HL-60 (cell line): Measurements from ENCODE around the gene DBN1.
"Not testable (repeated sequence)": the region's sequence is repeated elsewhere in the genome, so short reads cannot be mapped to it uniquely, and the experiment has no call there.

Experiments
- DNase-seq, 2 experiments: peaks; one replicate each; pipeline ENCODE4 v3.0.0-alpha.2; 2010 to 2020; ENCODE audit warnings: low read depth in 1 of 2, low spot score in 1 of 2
- H3K27ac ChIP-seq: fragments of 250-450 bp; sonication (Bioruptor Pico); replicated peaks from 2 replicates; pipeline ENCODE4 v1.5.1; 2020; ENCODE audit warnings: mild to moderate bottlenecking, moderate library complexity
- H3K27me3 ChIP-seq: fragments of 250-450 bp; sonication (Bioruptor Pico); 2 replicates; pipeline ENCODE4 v1.5.1; 2021; ENCODE audit warnings: mild to moderate bottlenecking, moderate library complexity; ENCODE audit not compliant: insufficient read depth, poor library complexity, severe bottlenecking
- H3K4me3 ChIP-seq: replicated peaks from 2 replicates; pipeline ENCODE4 v1.5.1; 2011; ENCODE audit warnings: mild to moderate bottlenecking, control low read depth, low read length; ENCODE audit not compliant: insufficient read depth
- GABPA ChIP-seq: IDR thresholded peaks from 2 replicates; pipeline ENCODE4 v1.6.1; 2012; ENCODE audit warnings: low read depth
- POLR2AphosphoS5 ChIP-seq: IDR thresholded peaks from 2 replicates; pipeline ENCODE4 v1.6.1; 2012; ENCODE audit warnings: low read depth
- SPI1 ChIP-seq: IDR thresholded peaks from 2 replicates; pipeline ENCODE4 v1.6.1; 2012; ENCODE audit warnings: low read depth, mild to moderate bottlenecking, borderline replicate concordance
- TF ChIP-seq, protein P1 (sequence below): IDR thresholded peaks from one replicate; pipeline ENCODE4 v1.5.1; 2011; ENCODE audit warnings: low read length, control low read depth, inconsistent platforms; ENCODE audit not compliant: insufficient read depth
- TF ChIP-seq, protein P2 (sequence below): IDR thresholded peaks from 2 replicates; pipeline ENCODE4 v1.6.1; 2012; ENCODE audit warnings: low read depth; ENCODE audit not compliant: insufficient replicate concordance

DBN1 gene

DNA sequence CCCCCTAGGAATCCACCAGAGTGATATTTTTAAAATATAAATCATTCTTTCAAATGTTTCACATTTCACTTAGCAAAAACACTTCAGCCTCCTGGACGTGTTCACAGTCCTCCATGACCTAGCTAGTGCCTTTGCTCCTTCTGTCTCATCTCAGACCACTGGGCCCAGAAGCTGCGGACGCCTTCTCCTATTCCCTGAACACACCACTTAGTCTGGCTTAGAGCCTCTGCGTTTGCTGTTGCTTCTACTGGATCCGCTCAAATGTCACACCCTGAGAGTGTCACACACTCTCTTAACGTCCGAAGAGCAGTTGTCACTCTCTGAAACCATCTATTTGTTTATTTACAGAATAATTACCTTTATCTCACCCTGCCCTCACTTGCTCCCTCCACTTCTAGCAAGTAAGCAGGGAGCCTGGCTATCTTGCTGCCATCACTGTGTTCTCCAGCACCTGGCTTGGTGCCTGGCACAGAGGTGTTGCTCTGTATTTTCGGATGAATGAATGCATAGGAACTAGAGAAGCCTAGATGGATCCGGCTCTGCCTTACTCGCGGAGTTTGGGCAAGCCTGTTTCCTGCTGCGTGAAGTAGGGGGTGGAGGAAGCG, 48.1 kb downstream of the DBN1 start:
- no peaks in the 10 kb centered on the region for H3K27me3 ChIP-seq
- TF ChIP-seq GABPA (no peak), POLR2AphosphoS5 (no peak), SPI1 (no peak)
- TF ChIP-seq, protein P1, sequence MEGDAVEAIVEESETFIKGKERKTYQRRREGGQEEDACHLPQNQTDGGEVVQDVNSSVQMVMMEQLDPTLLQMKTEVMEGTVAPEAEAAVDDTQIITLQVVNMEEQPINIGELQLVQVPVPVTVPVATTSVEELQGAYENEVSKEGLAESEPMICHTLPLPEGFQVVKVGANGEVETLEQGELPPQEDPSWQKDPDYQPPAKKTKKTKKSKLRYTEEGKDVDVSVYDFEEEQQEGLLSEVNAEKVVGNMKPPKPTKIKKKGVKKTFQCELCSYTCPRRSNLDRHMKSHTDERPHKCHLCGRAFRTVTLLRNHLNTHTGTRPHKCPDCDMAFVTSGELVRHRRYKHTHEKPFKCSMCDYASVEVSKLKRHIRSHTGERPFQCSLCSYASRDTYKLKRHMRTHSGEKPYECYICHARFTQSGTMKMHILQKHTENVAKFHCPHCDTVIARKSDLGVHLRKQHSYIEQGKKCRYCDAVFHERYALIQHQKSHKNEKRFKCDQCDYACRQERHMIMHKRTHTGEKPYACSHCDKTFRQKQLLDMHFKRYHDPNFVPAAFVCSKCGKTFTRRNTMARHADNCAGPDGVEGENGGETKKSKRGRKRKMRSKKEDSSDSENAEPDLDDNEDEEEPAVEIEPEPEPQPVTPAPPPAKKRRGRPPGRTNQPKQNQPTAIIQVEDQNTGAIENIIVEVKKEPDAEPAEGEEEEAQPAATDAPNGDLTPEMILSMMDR, result no peak
- TF ChIP-seq, protein P2, sequence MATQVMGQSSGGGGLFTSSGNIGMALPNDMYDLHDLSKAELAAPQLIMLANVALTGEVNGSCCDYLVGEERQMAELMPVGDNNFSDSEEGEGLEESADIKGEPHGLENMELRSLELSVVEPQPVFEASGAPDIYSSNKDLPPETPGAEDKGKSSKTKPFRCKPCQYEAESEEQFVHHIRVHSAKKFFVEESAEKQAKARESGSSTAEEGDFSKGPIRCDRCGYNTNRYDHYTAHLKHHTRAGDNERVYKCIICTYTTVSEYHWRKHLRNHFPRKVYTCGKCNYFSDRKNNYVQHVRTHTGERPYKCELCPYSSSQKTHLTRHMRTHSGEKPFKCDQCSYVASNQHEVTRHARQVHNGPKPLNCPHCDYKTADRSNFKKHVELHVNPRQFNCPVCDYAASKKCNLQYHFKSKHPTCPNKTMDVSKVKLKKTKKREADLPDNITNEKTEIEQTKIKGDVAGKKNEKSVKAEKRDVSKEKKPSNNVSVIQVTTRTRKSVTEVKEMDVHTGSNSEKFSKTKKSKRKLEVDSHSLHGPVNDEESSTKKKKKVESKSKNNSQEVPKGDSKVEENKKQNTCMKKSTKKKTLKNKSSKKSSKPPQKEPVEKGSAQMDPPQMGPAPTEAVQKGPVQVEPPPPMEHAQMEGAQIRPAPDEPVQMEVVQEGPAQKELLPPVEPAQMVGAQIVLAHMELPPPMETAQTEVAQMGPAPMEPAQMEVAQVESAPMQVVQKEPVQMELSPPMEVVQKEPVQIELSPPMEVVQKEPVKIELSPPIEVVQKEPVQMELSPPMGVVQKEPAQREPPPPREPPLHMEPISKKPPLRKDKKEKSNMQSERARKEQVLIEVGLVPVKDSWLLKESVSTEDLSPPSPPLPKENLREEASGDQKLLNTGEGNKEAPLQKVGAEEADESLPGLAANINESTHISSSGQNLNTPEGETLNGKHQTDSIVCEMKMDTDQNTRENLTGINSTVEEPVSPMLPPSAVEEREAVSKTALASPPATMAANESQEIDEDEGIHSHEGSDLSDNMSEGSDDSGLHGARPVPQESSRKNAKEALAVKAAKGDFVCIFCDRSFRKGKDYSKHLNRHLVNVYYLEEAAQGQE, result no peak
- no peak for DNase-seq
- H3K27ac ChIP-seq, result peak overlapping the region; percentile 77
- peak overlapping the region; percentile 57 for H3K4me3 ChIP-seq

DNA sequence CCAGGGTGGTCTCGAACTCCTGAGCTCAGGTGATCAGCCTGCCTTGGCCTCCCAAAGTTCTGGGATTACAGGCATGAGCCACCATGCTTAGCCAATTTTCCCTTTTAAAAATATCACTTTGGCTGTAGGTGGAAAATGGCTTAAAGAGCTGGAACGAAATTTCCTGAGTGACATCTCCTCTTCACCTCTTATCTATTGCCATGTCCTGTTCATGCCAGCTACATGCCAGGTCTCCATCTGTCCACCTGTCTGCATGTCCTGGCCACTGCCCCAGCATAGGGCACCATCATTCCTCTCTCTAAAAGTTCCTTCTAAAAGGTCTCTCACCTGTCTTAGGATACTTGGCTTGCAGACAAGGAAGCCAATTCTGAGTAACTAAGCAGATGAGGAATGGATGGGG, 49.8 kb downstream of the DBN1 start:
- Histone ChIP-seq H3K27ac (no peak overlapping the region), H3K4me3 (no peak overlapping the region), H3K27me3 (no peaks in the 10 kb centered on the region)
- no peak for TF ChIP-seq SPI1
- TF ChIP-seq POLR2AphosphoS5, result no peak
- TF ChIP-seq GABPA, result no peak
- TF ChIP-seq, protein P2, result no peak
- TF ChIP-seq, protein P1, result no peak
- no peak for DNase-seq

DNA sequence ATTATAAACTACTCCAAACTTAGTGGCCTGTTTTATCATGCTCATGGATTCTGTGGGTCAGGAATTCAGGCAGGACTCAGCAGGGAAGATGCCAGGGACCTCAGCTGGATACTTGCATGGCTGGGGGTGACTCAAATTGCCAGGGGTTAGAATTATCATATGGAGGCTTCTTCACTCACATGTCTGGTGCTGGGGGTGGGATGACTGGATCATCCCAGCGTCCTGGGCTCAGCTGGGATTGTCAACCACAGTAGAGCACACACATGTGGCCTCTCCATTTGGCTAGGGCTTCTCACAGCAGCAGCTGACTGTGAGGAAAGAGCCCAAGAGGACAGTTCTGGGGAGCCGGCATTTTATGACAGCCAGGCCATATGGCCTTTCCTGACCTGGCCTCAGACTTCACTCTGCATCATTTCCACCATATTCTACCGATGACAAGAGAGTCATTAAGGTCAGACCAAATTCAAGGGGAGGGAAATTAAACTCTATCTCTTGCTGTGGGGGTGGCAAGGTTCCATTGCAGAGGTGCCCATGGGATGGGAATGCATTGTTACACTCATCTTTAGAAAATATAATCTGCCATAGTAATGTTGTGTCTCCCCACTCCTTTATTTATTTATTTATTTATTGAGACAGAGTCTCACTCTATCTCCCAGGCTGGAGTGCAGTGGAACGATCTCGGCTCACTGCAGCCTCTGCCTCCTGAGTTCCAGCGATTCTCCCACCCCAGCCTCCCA, 52.2 kb downstream of the DBN1 start:
- H3K27me3 ChIP-seq, result no peaks in the 10 kb centered on the region
- no peak for DNase-seq
- TF ChIP-seq SPI1, result no peak
- TF ChIP-seq POLR2AphosphoS5, result no peak
- TF ChIP-seq, protein P2, result no peak
- TF ChIP-seq GABPA, result no peak
- TF ChIP-seq, protein P1, result no peak
- no peak overlapping the region for H3K4me3 ChIP-seq
- H3K27ac ChIP-seq, result no peak overlapping the region

DNA sequence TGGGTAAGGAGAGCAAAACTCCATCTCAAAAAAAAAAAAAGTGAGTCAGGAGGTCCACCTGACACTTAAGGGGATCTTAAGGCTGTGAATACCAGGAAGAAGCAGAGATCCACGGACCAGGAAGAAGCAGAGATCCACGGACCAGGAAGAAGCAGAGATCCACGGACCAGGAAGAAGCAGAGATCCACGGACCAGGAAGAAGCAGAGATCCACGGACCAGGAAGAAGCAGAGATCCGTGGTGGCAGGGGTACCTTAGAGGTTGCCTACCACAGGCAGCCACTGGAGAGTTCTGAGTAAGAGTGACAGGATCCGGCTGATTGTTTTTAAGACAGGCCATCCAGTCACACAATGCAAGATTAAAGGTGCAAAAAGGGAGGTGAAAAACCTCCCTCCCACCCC, 53.0 kb downstream of the DBN1 start:
- not testable (repeated sequence) for H3K4me3 ChIP-seq, H3K27ac ChIP-seq, DNase-seq, H3K27me3 ChIP-seq
